Ramos (cell line): ENCODE data around the gene P2RX5.

ENCODE experiments used
- in situ Hi-C: fragments of 300-500 bp; cut with MboI; formaldehyde crosslinking; loops from one replicate; pipeline ENCODE4 v1.14.3; 2022; ENCODE audit warnings: low sequenced_read_pairs; ENCODE audit not compliant: unreplicated experiment

The P2RX5 gene

DNA sequence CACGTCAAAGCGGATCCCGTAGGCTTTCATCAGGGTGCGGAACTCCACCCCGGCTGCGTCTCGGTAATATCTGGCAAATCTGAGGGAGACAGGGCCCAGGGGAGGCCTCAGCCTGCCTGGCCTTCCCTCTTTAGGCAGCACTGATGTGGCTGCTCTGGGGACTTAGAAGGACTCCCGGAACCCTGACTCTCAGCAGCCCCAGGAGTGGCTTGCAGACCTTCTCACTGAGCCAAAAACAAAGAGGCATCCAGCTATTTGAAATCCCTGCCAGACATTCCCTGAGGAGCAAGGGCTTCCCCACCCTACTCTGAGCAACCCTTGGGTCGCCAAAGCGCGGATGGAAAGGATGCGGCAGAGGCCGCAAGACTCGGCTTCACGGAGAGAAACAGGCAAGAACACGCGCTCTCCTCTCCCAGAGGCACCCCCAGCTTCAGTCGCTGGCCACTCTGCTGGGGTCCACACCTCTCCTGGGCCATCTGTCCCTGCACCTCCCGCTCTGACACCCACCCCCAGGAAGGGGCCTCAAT, 7.9 kb downstream of the P2RX5 start:
- in situ Hi-C loops, result loop anchor here (10.0 kb wide), 1 partner anchor 47 kb away; no protein-coding TSS in a partner anchor

GRCh38 chr17:3685174-3685573, 10.8 kb downstream of the P2RX5 start:
- in situ Hi-C loops, result loop anchor here (10.0 kb wide), 1 partner anchor 50 kb away; no protein-coding TSS in a partner anchor

- in situ Hi-C loops, result loop anchor here (10.0 kb wide), 1 partner anchor 52 kb away; no protein-coding TSS in a partner anchor
Observed at GRCh38 chr17:3683054-3683511, 12.9 kb downstream of the P2RX5 start.

DNA sequence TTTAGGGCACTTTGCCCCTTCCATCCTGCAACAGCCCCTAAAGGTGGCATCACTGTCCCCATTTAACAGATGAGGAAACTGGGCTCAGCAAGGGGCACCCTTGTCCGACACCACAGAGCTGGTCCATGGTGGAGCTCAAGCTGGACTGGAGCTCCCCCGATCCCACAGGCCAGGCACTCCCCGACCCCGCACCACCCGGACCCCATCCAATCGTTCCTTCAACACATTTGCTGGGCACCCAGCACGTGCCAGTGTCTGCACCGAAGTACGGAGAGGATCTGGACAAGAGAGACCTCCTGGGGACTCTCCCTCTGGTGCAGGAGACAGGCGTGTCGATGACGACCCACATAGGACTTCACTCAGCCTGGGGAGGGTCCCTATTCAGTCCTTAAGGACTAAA, 13.9 kb downstream of the P2RX5 start:
- in situ Hi-C loops, result loop anchor here (10.0 kb wide), 1 partner anchor 53 kb away; no protein-coding TSS in a partner anchor

- in situ Hi-C loops, result loop anchor here (10.0 kb wide), 1 partner anchor 53 kb away; no protein-coding TSS in a partner anchor
Observed at GRCh38 chr17:3681565-3681964, 14.4 kb downstream of the P2RX5 start.

DNA sequence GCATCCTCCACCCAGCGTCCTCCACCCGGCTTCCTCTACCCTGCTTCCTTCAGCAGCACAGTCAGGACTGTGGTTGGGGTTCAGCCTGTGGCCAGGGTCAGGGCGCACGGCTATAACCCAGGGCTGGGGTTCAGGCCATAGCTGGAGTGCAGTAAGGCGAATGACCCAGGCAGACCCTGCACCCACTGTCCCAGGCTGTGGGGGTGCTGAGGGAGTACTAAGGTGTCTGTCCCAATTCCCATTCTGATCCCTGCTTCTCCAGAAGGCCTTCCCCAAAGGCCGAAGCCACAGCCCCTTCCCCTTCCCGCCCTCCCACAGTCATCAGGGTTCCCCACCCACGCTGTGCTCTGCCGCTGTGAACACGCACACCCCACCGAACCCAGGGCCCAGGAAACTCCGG, 14.9 kb downstream of the P2RX5 start:
- in situ Hi-C loops, result loop anchor here (10.0 kb wide), 1 partner anchor 54 kb away; no protein-coding TSS in a partner anchor

DNA sequence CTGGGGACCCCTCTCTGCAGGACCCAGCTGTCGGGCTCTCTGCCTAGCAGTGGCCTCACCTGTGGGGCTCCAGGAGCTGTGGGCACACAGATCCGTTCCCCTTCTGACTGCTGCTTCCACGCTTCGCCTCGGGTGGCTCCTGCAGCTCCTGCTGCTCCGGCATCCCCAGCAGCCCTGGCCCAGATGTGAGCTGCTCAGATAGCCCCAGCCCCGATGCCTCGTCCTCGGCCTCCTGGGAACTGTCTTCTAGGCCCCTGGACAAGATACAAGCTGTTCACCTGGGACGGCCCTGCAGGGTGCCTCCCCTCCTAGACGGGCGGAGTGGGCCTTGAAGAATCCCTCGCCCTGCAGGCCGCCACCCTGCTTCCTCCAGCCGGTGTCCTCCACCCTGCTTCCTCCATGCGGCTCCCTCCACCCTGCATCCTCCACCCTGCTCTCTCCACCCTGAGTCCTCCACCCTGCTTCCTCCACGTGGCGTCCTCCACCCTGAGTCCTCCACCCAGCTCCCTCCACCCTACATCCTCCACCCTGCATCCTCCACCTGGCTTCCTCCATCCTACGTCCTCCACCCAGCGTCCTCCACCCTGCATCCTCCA, 16.3 kb downstream of the P2RX5 start:
- in situ Hi-C loops, result loop anchor here (10.0 kb wide), 1 partner anchor 55 kb away; no protein-coding TSS in a partner anchor

DNA sequence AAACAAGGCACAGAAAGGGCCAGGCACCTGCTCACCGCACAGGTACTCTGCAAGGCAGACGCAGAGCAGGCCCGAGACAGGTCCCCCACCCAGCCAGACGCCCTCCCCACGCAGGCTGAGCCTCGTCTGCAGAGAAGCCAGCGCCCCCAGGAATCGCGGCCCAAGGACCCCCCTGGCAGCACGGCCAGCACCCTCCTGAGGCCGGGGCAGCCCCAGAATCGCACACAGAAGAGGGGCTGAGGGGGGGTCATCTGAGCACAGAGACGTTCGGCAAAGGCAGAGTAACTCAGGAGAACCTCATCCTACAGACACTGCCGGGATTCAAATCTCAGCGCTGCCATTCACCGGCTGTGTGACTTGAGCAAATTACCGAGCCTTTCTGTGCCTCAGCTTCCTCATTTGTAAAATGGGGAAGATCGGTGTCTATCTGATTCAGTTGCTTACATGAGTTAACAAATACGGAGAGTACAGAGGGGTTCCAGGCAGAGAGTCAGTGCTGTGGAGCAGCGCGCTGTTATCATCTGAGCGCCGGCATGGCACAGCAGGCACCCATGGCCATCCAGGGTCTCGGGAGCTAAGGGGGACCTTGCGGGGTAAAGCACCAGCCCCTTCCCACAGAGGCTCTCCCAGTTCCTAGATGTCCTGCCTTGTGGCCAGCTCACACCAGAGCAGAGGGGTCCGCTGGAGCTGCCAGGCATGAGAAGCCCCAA, 17.0 kb downstream of the P2RX5 start:
- in situ Hi-C loops, result no loop called here

- in situ Hi-C loops, result no loop called here
Observed at GRCh38 chr17:3678095-3678820, 17.7 kb downstream of the P2RX5 start.

DNA sequence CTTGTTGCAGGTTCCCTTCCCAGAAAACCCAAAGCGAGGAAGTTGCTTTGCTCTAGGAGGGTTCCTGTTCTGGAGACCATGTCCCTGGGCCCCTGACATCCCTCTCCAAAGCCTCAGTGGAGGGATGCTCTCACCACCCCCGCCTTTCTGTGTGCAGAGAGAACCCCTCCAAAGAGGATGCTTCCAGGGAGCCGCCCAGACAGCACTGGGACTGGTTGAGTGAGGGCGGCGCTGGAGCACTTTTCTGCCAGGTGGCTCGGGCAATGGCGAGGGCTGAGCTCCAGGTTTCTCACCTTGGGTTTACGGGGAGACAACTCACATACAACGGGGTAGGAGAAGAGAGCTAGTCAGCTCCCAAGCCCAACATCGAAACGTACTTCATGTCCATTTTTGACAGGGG, 20.1 kb downstream of the P2RX5 start:
- in situ Hi-C loops, result no loop called here

DNA sequence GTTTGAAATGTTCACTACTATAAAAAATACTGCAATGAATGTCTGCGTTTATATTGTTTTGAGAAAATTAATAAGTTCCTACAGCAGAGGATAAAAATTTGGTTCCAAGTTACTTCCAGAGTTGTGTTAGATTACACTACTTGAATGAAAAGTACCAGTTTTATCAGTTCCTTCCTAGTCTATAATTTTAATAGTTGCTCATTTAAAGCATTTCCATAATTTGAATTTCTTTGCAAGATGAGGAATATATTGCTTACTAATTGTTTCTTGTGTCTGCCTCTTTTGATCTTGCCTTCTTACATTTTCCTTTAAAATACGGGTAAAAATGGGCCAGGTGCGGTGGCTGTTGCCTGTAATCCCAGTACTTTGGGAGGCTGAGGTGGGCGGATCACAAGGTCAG, 23.4 kb downstream of the P2RX5 start:
- in situ Hi-C loops, result no loop called here

- in situ Hi-C loops, result no loop called here
Observed at GRCh38 chr17:3669548-3669947, 26.4 kb downstream of the P2RX5 start.

GRCh38 chr17:3669085-3669347, 26.9 kb downstream of the P2RX5 start:
- in situ Hi-C loops, result no loop called here

DNA sequence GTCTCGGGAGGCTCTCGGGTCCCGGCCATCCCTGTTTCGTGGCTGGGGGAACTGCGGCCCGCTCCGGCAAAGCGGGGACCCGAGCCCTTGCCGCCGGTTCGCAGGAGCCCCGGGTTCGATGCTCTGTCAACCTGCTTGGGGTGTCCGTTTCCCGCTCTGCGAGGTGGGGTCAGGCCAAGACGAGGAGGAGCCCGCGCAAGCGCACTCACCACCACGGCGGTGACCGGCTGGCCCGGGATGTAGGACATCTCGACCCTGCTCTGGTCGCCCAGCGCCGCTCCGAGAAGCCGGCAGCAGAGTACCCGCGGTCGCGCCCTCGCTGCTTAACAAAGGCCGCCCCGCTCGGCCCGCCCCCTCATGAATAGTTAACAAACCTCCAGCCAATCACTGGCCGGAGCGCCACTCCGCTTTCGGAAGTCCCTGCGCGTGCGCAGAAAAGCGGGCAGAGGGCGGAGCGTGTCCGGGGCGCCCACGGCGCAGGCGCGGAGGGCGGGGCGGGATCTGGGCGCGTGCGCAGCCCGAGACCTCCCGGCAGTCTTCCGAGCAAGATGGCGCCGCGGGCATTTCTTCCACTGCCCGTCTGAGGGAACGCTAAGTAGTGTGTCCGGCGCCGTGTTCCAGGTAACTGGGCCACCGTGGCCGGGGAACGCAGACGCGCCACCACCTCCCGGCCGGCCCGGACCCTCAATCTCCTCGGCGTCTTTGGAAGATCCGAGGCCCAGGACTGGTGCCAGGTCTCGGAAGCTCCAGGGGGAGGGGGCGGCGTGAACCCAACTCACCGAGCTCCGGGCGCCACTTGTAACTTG, 27.5 kb downstream of the P2RX5 start, which contains the start of the genes EMC6 and TAX1BP3:
Gene EMC6 (plus strand): TSS at position 534 of the 806 bp plus-strand sequence. CDS start 335 bp downstream, outside the sequence.
Gene TAX1BP3 (minus strand): TSS at position 300 of the 806 bp plus-strand sequence. CDS start 52 bp downstream, at position 248.
- in situ Hi-C loops, result no loop called here

DNA sequence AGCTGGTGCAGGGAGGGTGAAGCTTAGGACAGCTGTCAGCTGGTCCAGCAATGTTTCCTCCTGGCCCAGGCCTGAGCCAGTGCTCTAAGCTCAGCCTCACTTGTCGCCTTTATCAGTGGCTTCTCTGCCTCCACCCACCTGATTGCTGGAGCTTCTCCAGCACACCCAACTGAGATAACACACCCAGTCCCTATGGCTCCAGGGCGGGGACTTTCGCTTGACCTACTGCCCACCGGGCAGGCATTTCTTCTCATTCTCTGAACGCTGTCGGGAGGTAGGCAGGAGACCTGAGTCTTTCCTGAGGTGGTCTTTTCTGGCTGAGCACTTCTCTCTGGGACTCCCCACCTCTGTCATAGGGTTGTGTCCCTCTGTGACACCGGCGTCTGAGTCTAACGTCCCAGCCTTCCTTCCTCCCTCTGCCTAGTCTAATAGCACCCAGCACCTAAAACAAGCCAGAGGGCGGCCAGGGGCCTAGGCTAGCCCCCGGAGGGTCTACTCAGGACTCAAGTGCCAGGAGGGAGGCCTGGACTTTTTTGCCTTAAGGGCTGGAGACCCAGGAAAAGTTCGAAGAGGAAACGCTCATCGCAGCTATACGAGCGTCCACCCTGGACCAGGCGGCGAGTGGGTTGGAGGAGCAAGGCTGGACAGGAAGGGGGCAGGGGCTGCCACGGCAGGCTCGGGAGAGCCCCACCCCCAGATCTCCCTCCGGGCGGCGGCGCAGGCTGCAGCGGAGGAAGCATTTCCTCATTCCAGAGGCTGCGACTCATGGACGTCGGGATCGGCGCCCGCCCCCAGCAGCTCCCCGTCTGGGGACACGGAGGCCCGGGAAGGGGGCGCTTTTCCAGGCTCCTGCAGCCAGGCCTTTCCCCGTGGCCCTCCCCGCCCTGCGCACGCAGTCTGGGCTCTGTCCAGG, 28.3 kb downstream of the P2RX5 start:
- in situ Hi-C loops, result no loop called here

DNA sequence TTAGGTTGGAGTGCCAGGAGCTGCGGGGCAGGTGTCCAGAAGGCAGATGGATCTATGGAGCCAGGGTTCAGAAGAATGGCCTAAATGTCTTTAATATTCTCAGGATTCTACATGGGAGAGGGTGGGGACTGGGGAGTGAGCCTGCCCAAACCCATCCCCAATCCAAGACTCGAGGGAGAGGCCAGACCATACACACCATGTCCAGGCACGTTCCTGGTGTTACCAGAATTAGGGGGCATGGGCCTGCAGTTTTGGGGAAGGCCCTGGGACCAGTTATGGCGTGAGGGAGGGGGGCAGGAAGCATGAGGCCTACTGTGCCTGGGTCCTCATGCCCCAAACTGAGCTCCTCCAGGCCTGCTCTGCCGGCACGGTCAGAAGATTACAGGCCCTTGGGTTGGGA, 29.4 kb downstream of the P2RX5 start:
- in situ Hi-C loops, result no loop called here

- in situ Hi-C loops, result no loop called here
Observed at GRCh38 chr17:3665834-3666233, 30.1 kb downstream of the P2RX5 start.

GRCh38 chr17:3663102-3664011, 32.6 kb downstream of the P2RX5 start:
- in situ Hi-C loops, result no loop called here
